CD4-positive, alpha-beta T cell treated with Interleukin-12 subunit alpha and Interleukin-12 subunit beta, for 1 hour (primary cell): Measurements from ENCODE around the gene B3GALT5.

Experiments
- DNase-seq: peaks from one replicate; pipeline ENCODE4 v3.0.0-alpha.2; 2020

The B3GALT5 gene

GRCh38 chr21:39610703-39611102, 2.0 kb upstream of the B3GALT5 start:
- no peak for DNase-seq

- no peak for DNase-seq
These were observed 1.1 kb upstream of the B3GALT5 start for GRCh38 chr21:39611551-39612190.

GRCh38 chr21:39613041-39613934, 548 bp downstream of the B3GALT5 start:
- DNase-seq: no peak

DNA sequence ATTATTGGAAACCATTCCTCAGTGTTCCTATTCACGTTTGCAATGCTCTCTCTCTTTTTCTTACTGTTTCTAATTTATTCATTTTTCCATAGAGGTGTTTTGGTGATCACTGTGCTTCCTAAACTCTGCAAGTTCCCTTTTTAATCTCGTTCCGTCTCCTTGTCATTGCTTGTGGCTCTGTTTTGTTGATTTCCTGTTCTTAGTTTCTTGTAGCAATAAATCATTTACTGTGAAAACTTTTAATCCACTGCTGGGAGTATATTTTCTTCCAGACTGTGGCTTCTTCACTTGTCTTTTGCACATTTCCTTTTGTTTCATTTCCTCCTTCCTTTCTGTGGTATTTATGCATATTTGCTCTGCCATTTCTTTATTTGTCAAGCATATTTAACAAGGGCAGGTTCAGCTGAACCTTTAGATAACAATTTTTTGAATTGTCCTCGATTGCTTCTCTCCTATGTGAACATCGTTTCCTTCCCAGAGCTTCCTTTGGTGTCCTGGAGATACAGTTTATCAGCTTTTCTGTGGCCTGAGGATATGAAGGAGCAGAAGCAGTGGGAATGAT, 3.6 kb downstream of the B3GALT5 start:
- DNase-seq: no peak

GRCh38 chr21:39620856-39621255, 8.1 kb downstream of the B3GALT5 start:
- DNase-seq: no peak

DNA sequence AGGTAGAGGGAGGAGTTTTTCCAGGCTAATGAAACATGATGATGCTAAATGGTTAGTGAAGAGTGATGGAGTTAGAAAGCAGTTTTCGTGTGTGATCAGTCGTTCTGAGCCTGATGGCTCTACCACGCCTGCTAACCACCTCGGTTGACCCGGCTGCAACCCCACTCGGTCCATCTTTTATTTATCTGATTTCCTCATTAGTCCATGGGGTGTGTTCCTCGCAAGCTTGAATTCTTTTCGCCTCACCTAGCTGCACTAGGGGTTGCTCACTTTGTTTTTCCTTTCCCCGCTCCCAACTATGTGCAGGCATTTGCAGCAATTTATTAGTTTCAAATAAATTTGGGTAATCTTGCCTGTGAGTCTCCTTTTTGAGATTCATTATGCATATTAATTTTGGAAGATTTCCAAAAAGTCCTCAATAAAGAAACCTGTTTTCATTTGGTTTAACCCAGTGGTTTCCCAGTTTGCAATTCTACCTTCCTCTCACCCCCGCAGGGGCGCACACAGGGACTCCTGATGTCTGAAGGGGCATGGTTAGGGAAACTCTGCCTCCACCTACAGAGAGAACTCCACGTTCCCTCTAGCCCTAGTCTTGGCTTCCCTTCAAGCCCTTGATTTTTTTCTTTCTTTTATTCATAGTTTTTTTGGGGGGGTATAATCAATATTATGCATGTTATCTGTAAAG, 12.6 kb downstream of the B3GALT5 start:
- DNase-seq: no peak

- no peak for DNase-seq
These were observed 15.6 kb downstream of the B3GALT5 start for GRCh38 chr21:39628385-39628784.

GRCh38 chr21:39630191-39630591, 17.5 kb downstream of the B3GALT5 start:
- DNase-seq: no peak

DNA sequence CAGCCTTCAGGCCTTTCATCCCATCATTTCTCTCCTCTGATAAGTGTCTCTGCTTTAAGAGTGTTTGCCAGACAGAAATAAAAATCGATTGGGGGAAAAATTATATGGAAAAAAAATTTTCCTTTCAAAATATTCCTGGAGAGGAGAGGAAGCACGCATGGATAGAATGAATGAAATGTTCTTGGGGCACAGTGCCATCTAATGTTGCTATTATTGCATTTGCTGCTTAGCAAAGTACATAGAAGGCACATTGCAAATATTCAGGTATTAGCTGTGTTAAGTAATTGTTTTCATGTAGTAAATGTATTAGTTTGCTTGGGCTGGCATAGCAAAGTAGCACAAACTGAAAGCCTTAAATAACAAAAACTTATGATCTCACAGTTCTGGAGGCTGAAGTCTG, 18.1 kb downstream of the B3GALT5 start:
- no peak for DNase-seq

DNA sequence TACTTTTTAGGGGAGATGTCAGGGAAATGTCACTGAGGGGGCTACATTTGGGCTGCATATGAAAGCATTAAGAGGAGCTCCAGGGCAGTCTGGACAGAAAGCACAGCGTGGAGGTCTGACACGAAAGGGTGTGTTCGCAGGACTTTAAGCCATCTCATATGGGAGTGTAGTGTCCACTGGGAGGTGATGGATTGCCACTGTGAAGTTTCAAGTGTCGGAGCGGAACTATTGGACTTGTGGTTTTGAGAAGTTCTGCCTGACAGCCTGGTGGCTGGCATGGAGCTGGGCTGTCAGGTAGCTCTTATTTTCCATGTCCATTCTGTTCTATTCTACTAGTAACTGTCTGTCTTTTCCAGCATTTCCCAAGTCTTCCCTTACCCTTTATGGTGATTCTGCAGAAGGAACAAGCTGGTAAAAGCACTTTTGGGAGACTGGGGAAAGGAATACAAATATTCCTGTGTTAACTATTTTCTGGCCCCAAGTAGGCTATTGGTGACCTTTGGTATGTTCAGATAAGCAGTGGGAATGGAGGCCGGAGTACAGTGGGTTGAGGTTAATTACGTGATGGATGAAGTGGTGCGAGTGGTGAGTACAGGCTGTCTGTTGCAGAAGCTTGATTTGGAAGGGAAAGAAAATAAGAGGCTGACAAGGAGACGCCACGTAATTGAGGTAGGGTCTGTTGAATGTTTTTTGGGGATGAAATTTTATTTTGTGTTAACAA, 19.3 kb downstream of the B3GALT5 start:
- no peak for DNase-seq

GRCh38 chr21:39632796-39633442, 20.2 kb downstream of the B3GALT5 start:
- DNase-seq: no peak

- DNase-seq: no peak
These were observed 21.0 kb downstream of the B3GALT5 start for GRCh38 chr21:39633770-39634181.

- DNase-seq: no peak
These were observed 21.8 kb downstream of the B3GALT5 start for GRCh38 chr21:39634507-39634906.

- DNase-seq: no peak
These were observed 24.6 kb downstream of the B3GALT5 start for GRCh38 chr21:39637197-39637970.

- DNase-seq: no peak
These were observed 25.2 kb downstream of the B3GALT5 start for GRCh38 chr21:39637971-39638240.

GRCh38 chr21:39638281-39638680, 25.5 kb downstream of the B3GALT5 start:
- no peak for DNase-seq

DNA sequence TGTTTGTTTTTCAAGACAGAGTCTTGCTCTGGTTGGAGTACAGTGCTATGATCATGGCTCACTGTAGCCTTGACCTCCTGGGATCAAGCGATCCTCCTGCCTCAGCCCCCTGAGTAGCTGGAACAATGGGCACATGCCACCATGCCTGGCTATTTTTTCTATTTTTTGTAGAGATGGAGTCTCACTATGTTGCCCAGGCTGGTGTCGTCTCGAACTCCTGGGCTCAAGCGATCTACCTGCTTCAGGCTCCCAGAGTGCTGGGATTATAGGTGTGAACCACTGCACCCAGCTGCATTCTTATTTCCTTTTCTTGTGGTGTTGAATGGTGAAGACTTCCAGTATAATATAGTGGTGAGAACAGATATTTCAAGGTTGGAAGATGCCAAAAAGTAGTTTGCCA, 28.0 kb downstream of the B3GALT5 start:
- no peak for DNase-seq

- DNase-seq: no peak
These were observed 29.2 kb downstream of the B3GALT5 start for GRCh38 chr21:39641827-39642450.

DNA sequence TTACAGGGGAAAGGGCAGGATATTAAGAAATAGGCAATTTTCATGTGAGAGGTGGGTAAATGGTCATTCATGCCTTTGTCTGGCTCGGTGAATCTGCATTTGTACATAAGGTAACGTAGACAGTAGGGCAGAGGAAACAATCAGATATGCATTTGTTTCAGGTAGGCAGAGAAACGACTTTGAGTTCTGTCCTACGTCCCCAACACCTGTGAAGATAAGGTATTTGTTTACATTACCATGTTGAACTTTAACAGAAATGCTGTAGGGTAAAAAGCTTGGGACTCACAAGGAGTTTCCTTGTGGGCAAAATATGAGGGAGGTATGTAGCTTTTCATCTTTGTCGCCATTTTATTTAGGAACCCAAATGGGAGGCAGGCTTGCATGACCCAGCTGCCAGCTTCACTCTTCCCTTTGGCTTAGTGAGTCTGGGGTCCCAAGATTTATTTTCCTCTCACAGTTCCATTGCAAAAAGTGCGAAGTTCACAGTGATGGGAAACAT, 31.4 kb downstream of the B3GALT5 start:
- no peak for DNase-seq

DNA sequence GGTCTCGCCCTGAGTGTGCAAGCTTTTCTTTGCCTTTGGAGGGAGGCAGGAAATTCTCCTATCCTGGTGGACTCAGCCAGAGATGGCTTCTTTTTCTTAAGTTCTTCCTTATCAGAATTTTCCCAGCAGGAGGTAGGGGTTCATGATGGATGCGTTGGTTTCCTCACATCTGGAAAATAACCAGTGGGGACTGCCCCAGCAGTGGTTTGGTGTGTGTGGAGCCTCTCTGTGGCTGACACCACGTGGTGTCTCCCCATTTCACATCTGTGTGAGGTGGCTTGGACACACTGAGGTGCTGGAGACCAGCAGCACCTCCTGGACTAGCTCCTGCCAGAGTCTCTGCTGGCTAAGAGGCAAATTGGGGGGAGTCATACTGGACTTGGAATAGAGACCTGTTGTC, 32.6 kb downstream of the B3GALT5 start:
- no peak for DNase-seq

GRCh38 chr21:39647476-39647875, 34.7 kb downstream of the B3GALT5 start:
- no peak for DNase-seq
